GM19351 (cell line): ENCODE data around the gene FGFR3.

ENCODE experiments used
- ATAC-seq: cut with Tn5 transposase; IDR thresholded peaks from one replicate; pipeline ENCODE4 v1.9.1; 2021; ENCODE audit warnings: mild to moderate bottlenecking, moderate library complexity; ENCODE audit not compliant: unreplicated experiment

FGFR3 gene

GRCh38 chr4:1792832-1793495 lies at the start of gene FGFR3:
Gene FGFR3, plus strand, starts transcription at chr4:1793293. Its CDS starts 642 bp downstream, at chr4:1793935.
- ATAC-seq, result peak; percentile 64

DNA sequence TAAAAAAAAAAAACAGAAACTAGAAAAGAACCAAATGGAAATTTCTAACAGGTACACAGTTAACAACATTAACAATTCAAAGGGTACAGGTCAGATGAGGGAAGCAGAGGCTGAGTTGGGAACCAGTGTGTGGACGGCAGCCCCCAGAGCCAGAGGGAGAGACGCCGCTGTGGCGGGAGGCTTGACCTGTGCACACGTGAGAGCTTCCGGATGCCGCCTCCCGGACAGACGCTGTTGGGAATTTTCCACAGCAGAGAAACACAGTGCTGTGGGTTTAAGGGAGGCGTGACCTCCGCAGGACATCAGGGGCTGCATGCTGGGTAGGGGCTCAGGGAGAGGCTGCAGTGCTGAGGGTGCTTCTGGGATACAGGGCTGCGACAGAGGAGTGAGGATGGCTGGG lies 49.5 kb upstream of the FGFR3 start:
- no peak for ATAC-seq

DNA sequence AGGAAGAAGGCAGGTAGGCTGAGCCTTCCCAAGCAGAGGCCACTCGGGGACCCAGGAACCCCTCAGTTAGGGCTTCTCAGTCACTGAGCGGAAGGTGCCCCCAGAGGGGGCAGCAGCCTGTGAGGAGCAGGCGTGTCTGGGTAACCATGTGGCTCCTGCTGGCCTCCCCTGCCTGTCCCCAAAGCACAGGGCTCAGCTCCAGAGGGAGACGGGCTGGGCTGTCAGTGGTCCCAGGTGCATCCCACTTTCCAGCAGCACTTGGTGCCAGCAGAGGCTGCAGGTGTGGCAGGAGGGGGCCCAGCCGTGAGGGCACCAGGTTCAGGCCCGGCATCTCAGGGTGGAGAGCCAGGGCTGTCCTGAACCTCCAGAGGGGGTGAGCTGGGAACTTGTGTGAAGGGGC lies 49.1 kb upstream of the FGFR3 start:
- no peak for ATAC-seq

DNA sequence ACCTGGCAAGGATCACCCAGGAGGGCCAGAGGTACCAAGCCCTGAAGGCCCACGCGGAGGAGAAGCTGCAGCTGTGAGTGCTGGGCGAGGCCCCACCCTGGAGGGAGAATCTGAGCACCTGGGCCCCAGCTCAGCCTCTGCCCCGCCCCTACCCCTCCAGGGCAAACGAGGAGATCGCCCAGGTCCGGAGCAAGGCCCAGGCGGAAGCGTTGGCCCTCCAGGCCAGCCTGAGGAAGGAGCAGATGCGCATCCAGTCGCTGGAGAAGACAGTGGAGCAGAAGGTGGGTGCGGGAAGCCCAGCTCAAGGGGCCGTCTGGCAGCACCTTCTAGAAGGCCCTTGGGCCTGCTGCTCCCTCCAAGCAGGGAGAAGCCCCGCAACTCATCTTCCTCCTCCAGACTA lies 48.5 kb upstream of the FGFR3 start:
- no peak for ATAC-seq

- ATAC-seq, result no peak
Measured at GRCh38 chr4:1745165-1745564, 47.9 kb upstream of the FGFR3 start.

DNA sequence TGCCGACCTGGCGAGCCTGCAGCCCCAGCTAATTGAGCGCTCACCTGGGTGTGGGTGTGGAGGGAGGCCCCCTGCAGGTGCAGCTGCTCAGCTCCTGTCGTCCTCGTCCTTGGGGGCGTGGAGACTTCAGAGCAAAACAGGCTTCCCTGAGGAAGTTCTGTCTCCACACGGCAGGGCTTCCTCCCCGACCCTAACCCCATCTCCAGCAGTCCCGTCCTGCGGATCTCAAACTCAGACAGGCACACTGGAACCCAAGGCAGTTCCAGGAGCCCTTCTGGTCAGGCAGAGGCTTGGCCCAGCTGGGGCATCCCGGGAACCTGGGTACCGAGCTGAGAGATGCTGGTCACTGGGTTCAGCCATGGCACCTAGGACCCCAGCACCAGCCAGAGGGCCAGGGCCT lies 47.4 kb upstream of the FGFR3 start:
- ATAC-seq, result no peak

DNA sequence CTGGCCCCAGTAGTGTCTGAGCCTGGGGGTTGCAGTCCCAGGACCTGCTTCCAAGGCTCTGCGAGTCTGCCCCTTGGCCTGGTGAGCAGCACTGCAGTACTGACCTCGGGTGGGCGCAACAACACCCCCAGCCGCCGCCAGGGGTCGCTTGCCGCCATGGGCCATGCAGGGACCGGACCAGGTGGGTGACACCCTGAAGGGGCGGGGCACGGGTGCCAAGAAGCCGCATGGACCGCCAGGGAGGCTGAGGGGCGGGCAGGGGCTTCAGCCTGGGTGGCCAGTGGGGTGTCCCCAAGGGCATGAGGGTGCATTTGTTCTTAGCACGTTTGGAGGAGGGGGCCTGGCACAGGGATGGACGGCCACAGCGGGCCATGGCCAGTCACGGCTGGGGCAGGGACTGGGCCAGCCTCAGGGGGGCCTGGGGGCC lies 46.8 kb upstream of the FGFR3 start:
- ATAC-seq, result peak; percentile 82

DNA sequence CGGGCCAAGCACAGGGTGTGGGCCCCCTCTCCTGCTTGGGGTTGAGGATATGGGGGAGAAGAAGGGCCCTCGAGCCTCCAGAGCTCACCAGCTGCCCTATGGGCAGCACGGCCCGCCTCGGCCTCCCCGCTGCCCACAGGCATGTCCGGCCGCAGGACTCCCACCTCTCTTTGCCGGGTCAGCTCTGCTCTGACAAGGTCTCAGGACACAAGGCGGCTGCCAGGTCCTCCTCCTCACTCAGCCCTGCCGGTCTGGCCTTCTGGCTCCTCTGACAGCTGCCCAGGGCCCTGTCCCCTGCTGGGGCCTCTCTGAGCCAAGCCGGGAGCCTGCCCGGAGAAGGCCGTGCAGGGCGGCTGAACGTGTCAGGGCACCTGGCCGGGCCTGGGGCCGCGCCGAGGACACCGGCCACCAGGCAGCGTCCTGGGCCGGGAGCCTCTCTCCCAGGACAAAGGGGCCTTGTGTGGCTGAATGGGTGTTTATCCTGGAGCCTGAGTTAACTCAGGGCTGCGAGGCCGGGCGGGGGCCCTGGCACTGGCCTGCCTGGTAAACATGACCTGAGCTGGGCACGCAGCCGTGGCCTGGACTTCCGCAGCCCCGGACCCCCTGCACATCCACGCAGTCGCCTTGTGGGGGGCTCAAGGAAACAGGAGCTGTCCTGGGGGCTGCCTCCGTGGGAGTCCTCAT lies 46.0 kb upstream of the FGFR3 start:
- ATAC-seq, result no peak

DNA sequence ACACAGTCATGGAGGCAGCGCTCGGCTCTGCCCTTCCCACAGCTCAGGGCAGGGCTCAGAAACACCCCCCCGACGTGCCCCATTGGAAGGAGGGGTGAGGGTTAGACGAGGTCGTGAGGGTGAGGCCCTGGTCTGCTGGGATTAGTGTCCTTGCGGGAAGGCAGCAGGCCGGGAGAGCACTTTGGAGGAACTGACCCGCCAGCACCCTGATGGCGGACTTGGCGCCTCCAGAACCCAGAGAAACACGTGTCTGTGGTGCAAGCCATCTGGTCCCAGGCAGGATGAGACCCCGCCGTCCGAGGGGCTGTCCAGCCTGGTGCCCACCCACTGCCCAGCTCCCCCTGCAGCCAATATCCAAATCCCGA lies 45.5 kb upstream of the FGFR3 start:
- ATAC-seq, result no peak

DNA sequence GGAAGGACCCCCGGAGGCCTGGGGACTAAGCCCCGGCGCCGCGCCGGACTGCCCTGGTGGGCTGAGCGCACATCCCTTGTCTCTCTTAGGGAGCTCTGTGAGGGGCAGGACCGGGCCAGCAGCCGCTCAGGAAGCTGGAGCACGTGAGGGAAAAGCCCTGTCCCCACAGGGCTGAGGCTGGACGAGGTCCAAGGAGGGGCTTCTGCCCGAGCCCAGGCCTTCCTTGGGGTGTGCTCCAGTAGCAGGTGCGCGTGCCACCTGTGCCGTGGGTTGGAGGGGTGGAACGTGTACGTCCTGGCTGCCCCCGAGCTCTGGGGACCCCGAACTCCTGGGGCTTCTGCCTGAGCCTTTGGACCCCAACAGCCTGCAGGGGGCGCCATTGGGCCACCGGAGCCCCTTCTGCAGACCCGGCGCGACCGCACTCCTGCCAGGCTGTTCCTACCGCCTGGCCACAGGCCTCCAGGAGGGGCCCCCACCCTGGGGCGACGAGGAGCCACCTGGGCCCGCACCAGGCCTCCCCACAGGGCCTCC lies 44.6 kb upstream of the FGFR3 start:
- ATAC-seq, result peak; percentile 53

DNA sequence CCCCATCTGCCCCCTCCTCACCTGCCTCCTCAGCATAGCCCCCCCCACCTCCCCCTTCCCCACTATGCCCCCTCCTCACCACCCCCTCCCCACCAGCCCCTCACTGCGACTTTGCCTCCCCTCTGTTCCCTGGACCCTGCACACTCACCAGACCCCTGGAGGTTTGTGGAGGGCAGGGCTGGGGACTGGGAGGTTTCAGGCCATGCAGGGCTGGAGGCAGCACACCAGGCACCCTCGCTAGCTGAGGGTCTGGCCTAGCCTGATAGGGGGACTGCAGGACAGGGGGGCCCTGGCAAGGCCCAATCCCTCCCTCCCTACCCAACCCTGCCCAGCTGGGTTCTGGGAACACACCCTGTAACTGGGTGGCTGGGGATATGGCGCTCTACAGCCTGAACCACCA lies 43.7 kb upstream of the FGFR3 start:
- no peak for ATAC-seq

GRCh38 chr4:1749826-1750225 lies 43.3 kb upstream of the FGFR3 start:
- no peak for ATAC-seq

DNA sequence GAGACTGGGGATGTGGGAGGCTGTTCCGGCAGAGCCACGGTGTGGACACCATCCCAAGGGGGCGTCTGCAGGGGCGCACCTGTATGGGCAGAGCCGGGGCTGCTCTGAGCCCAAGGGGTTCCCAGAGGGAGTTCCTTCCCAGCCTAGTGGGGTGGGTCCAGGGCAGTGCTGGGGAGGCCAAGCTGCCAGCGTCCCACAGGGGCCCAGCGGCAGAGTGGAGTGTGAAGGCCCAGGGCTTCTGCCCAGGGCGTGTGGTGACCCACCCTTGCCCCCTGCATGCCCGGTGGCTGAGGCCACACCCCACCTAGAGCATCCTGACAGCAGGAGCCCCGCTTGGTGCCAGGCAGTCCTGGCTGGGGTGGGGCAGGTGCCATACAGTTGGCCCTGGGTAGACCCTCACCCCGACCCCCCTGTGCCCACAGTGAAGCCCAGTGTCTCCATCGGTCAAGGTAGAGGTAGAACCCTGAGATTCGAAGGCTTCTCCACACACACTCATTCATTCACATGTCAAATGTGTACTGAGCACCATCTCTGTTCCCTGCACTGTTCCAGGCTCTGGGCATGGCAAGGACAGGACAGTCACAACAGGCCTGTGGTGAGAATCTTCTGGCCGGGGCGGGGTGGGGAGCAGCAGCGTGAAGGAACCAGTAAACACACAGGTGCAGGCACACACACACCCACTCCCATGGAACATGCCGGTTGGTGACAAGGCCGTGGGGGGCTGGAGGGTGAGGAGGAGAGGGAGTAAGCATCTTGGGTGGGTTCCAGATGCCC lies 42.5 kb upstream of the FGFR3 start:
- no peak for ATAC-seq

GRCh38 chr4:1751155-1751918 lies 41.8 kb upstream of the FGFR3 start:
- ATAC-seq, result no peak

DNA sequence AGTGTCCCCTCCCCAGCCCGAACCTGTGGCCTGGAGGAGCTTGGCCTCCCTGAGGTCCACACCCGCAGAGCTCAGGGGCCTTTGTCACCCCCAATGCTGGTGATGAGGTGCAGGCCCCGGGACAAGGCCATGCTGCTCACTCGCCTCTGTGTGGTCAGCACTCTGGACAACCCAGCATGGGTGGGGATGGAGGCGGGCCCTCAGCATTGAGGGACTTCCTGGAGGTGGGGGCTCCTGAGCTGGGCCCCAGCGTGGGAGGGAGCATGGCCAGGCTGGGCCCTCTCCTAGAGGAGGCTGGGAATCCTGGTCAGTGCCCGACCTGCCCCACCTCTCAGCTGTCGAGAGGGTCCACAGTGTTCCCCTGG lies 41.2 kb upstream of the FGFR3 start:
- no peak for ATAC-seq

DNA sequence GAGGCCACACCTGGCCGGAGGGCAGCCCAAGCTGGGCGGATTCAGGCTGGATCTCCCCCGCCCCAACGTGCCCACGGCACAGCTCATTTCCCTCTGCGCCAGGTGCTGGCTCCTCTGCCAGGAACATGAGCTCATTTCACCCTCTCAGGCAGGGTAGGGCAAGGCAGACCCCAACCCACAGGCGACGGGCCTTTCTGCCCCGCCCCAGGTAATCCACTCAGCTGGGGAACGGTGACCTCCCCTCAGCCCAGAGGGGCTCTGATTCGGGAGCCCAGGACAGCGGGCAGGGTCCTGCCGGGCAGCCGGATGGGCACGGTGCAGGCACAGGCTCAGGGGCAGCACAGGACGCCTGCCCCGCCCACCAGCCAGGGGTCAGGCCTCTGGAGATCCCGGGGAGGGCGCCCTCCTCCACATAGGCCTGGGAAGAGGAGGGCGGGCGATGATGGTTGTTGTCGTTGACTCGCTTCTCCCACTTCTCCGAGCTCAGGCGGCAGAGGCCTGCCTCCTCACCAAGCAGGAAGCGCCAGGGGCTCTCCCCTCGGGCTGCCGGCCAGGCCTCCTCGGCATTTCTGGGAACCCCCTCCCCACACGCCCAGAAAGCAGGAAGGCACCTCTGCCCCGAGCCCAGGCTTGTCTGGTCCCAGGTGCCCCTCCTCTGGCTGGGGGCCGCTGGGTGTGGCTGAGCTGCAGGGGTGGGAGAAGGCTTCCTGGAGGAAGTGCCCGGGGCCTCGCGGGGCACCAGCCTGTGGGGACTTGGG lies 40.6 kb upstream of the FGFR3 start:
- ATAC-seq, result no peak

DNA sequence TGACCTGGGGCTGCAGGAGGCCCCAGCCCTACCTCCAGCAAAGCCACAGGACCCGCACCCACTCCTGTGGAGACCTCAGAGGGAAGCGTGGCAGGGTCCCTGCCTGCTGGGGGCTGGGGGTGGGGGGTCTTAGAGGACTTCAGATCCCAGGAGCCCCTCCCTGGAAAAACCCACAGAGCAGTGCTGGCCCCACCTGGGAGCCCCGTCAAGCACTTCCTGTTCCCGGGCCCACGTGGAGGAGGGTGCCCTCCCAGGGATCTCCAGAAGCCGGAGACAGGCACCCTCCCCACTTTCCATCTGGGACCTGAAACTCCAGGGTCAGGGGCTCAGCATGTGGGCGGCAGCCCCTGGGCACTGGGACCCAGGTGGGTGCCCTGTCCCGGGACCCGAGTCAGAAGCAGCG lies 39.8 kb upstream of the FGFR3 start:
- ATAC-seq, result no peak

- no peak for ATAC-seq
Measured at GRCh38 chr4:1753697-1754311, 39.3 kb upstream of the FGFR3 start.

GRCh38 chr4:1754336-1754735 lies 38.8 kb upstream of the FGFR3 start:
- ATAC-seq, result no peak

GRCh38 chr4:1755297-1755696 lies 37.8 kb upstream of the FGFR3 start:
- ATAC-seq, result no peak
